ENCODE data around the gene E2F3. TPM values are rescaled to one million over a fixed set of nuclear protein-coding genes. Genes with fewer than 3 reads are reported as not detected.
A peak's percentile ranks its signal among the peaks of the same experiment; 100 is the strongest.

Gene E2F3
- total and polyA plus RNA-seq, 3 experiments from 2014 or later: 13.1 to 32.3 (median 31.5) TPM

DNA sequence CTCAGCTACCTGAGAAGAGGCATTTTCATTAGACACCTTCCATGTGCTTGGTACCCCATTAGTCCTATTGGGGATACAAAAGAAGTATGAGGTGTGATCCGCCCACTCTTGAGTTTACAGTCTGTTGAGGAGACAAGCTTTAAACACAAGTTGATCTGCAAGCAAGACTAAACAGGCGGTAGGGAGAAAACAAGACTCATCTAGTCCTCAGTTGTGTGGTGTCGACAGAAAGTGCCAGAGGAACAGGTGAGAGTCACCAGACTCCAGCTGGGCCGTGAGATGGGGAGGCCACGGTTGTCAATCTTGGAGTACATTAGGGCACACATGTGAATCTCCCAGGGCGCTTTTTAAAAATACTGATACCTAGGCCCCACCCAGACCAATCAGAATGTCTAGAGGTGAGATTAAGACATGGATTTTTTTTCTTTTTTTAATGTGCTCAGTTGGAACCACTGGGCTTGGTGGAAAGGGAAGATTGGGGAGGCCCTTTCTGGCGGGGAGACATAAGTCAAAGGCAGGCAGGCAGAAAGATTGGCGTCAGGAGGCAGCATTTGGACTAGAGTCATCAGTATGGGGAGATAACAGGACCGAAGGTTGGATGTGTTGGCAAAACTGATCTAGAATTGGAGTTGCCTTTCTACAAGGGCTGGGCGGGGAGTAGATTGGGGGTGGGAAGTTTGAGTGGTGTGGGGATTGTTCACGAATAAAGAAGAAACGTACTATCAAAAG, 10.4 kb downstream of the E2F3 start:
- peak overlapping the region in 3 of 7 donors; percentile 14 to 68 (median 54) for H3K4me3 Mint-ChIP-seq
- POLR2A ChIA-PET: no interaction called here
- Histone ChIP-seq H3K27ac (ENCODE audit: low read depth, low read length) (no peak overlapping the region), H3K4me3 (ENCODE audit: low read length) (no peak overlapping the region), H3K36me3 (ENCODE audit: insufficient read depth, low read length) (no peaks in the 10 kb centered on the region), H3K9me3 (ENCODE audit: low read length) (no peaks in the 10 kb centered on the region), H3K27me3 (ENCODE audit: insufficient read depth, low read length, poor library complexity, severe bottlenecking) (no peaks in the 10 kb centered on the region), H3K4me1 (ENCODE audit: insufficient read depth, low read length) (peaks cover 69% of the 10 kb centered on the region)
- CTCF ChIA-PET: no interaction called here
- H3K36me3 Mint-ChIP-seq: peaks cover 0 to 27% (median 0%) of the 10 kb centered on the region in 3 donors
- peak overlapping the region in 6 of 8 donors; percentile 4 to 86 (median 47) for H3K27ac Mint-ChIP-seq
- H3K27me3 Mint-ChIP-seq: no peaks in the 10 kb centered on the region
- no peak for DNase-seq
- no peaks in the 10 kb centered on the region for H3K9me3 Mint-ChIP-seq
- H3K4me1 Mint-ChIP-seq: peaks cover 78 to 99% (median 96%) of the 10 kb centered on the region in 3 donors

GRCh38 chr6:20412682-20413073, 11.0 kb downstream of the E2F3 start:
- Mint-ChIP-seq H3K36me3 (peaks cover 0 to 25% (median 0%) of the 10 kb centered on the region in 3 donors), H3K4me1 (peaks cover 75 to 97% (median 94%) of the 10 kb centered on the region in 3 donors), H3K27me3 (no peaks in the 10 kb centered on the region), H3K27ac (peak overlapping the region in 1 of 8 donors; percentile 38), H3K9me3 (no peaks in the 10 kb centered on the region), H3K4me3 (no peak overlapping the region)
- no peaks in the 10 kb centered on the region for H3K9me3 ChIP-seq (ENCODE audit: low read length)
- H3K4me3 ChIP-seq (ENCODE audit: low read length): no peak overlapping the region
- H3K27ac ChIP-seq (ENCODE audit: low read depth, low read length): no peak overlapping the region
- H3K36me3 ChIP-seq (ENCODE audit: insufficient read depth, low read length): no peaks in the 10 kb centered on the region
- ChIA-PET POLR2A (no interaction called here), CTCF (interaction anchor here (2.8 kb wide), 1 partner anchor 8 kb away, joined by 13 read pairs; no protein-coding TSS in a partner anchor)
- H3K27me3 ChIP-seq (ENCODE audit: insufficient read depth, low read length, poor library complexity, severe bottlenecking): no peaks in the 10 kb centered on the region
- no peak for DNase-seq
- H3K4me1 ChIP-seq (ENCODE audit: insufficient read depth, low read length): peaks cover 66% of the 10 kb centered on the region

- DNase-seq: no peak
- Histone ChIP-seq H3K9me3 (ENCODE audit: low read length) (no peaks in the 10 kb centered on the region), H3K4me1 (ENCODE audit: insufficient read depth, low read length) (peaks cover 65% of the 10 kb centered on the region), H3K36me3 (ENCODE audit: insufficient read depth, low read length) (no peaks in the 10 kb centered on the region), H3K27me3 (ENCODE audit: insufficient read depth, low read length, poor library complexity, severe bottlenecking) (no peaks in the 10 kb centered on the region), H3K27ac (ENCODE audit: low read depth, low read length) (no peak overlapping the region), H3K4me3 (ENCODE audit: low read length) (no peak overlapping the region)
- H3K9me3 Mint-ChIP-seq: no peaks in the 10 kb centered on the region
- peaks cover 0 to 25% (median 0%) of the 10 kb centered on the region in 3 donors for H3K36me3 Mint-ChIP-seq
- H3K4me3 Mint-ChIP-seq: no peak overlapping the region
- CTCF ChIA-PET: interaction anchor here (1.6 to 2.8 kb wide), 2 partner anchors 10 to 94 kb away, joined by 6 to 13 read pairs; no protein-coding TSS in a partner anchor
- POLR2A ChIA-PET: no interaction called here
- no peaks in the 10 kb centered on the region for H3K27me3 Mint-ChIP-seq
- H3K27ac Mint-ChIP-seq: peak overlapping the region in 4 of 8 donors; percentile 17 to 76 (median 20)
- peaks cover 79 to 95% (median 93%) of the 10 kb centered on the region in 3 donors for H3K4me1 Mint-ChIP-seq
Measured at GRCh38 chr6:20413826-20414225, 12.1 kb downstream of the E2F3 start.

DNA sequence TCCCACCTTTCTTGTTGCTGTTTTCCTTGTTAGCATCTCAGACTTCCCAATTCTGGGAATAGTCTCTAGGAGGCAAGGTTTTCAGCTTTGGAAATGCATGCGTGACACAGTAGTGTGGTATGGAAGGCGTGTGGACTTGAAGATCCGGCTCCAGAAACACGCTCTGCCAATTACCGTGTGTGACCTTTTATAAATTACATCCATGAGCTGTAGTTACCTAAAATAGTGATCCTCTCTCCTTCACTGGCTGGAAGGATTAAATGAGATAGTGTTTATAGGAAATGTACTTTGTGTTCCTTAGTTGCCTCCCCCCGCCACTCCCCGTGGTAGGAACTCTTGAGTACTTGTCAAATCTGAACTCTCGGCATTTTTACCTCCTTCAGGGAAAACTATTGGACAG, 13.0 kb downstream of the E2F3 start:
- peaks cover 74 to 95% (median 91%) of the 10 kb centered on the region in 3 donors for H3K4me1 Mint-ChIP-seq
- no peak for DNase-seq
- H3K4me1 ChIP-seq (ENCODE audit: insufficient read depth, low read length): peaks cover 57% of the 10 kb centered on the region
- no peaks in the 10 kb centered on the region for H3K9me3 Mint-ChIP-seq
- ChIA-PET POLR2A (no interaction called here), CTCF (interaction anchor here (0.8 to 2.8 kb wide), 3 partner anchors 10 to 109 kb away, joined by 3 to 13 read pairs (median 6); no protein-coding TSS in a partner anchor)
- H3K9me3 ChIP-seq (ENCODE audit: low read length): no peaks in the 10 kb centered on the region
- peak overlapping the region in 2 of 7 donors; percentile 41 to 42 for H3K4me3 Mint-ChIP-seq
- no peaks in the 10 kb centered on the region for H3K27me3 ChIP-seq (ENCODE audit: insufficient read depth, low read length, poor library complexity, severe bottlenecking)
- H3K27ac Mint-ChIP-seq: peak overlapping the region in 4 of 8 donors; percentile 23 to 84 (median 34)
- H3K4me3 ChIP-seq (ENCODE audit: low read length): no peak overlapping the region
- H3K27me3 Mint-ChIP-seq: no peaks in the 10 kb centered on the region
- H3K36me3 ChIP-seq (ENCODE audit: insufficient read depth, low read length): no peaks in the 10 kb centered on the region
- H3K36me3 Mint-ChIP-seq: peaks cover 0 to 25% (median 0%) of the 10 kb centered on the region in 3 donors
- H3K27ac ChIP-seq (ENCODE audit: low read depth, low read length): no peak overlapping the region

DNA sequence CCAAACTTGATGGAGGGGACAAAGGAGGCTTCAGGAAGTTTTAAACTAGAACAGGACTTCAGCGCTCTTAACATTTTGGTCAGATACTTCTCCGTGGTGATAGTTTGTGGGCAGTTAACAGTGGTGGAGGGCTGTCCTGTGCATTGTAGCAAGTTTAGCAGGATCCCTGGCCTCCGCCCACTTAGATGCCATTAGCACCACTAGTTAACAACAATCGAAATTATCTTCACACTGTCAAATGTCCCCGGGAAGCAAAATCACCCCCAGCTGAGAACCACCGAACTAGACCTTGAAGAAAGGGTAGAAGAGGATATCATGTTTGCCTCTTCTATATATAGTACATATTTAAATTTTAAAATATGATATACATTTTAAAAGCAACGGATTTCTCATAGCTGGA, 13.6 kb downstream of the E2F3 start:
- Histone ChIP-seq H3K27me3 (ENCODE audit: insufficient read depth, low read length, poor library complexity, severe bottlenecking) (no peaks in the 10 kb centered on the region), H3K4me3 (ENCODE audit: low read length) (no peak overlapping the region), H3K9me3 (ENCODE audit: low read length) (no peaks in the 10 kb centered on the region), H3K4me1 (ENCODE audit: insufficient read depth, low read length) (peaks cover 51% of the 10 kb centered on the region), H3K27ac (ENCODE audit: low read depth, low read length) (no peak overlapping the region), H3K36me3 (ENCODE audit: insufficient read depth, low read length) (no peaks in the 10 kb centered on the region)
- Mint-ChIP-seq H3K4me1 (peaks cover 73 to 95% (median 91%) of the 10 kb centered on the region in 3 donors), H3K27me3 (no peaks in the 10 kb centered on the region), H3K36me3 (peaks cover 0 to 25% (median 0%) of the 10 kb centered on the region in 3 donors), H3K9me3 (no peaks in the 10 kb centered on the region), H3K4me3 (peak overlapping the region in 3 of 7 donors; percentile 11 to 73 (median 39)), H3K27ac (peak overlapping the region in 6 of 8 donors; percentile 26 to 85 (median 47))
- ChIA-PET CTCF (interaction anchor here (2.8 kb wide), 1 partner anchor 11 kb away, joined by 13 read pairs; no protein-coding TSS in a partner anchor), POLR2A (no interaction called here)
- no peak for DNase-seq

GRCh38 chr6:20415712-20416454, 14.2 kb downstream of the E2F3 start:
- peak overlapping the region in 6 of 8 donors; percentile 2 to 83 (median 78) for H3K27ac Mint-ChIP-seq

GRCh38 chr6:20416567-20417345, 15.1 kb downstream of the E2F3 start:
- Mint-ChIP-seq H3K36me3 (peaks cover 3 to 30% (median 10%) of the 10 kb centered on the region in 3 donors), H3K27me3 (no peaks in the 10 kb centered on the region), H3K27ac (peak overlapping the region in 6 of 8 donors; percentile 59 to 83 (median 64)), H3K9me3 (no peaks in the 10 kb centered on the region), H3K4me3 (peak overlapping the region in 5 of 7 donors; percentile 49 to 80 (median 73)), H3K4me1 (peaks cover 67 to 94% (median 90%) of the 10 kb centered on the region in 3 donors)
- Histone ChIP-seq H3K27me3 (ENCODE audit: insufficient read depth, low read length, poor library complexity, severe bottlenecking) (no peaks in the 10 kb centered on the region), H3K4me1 (ENCODE audit: insufficient read depth, low read length) (peaks cover 40% of the 10 kb centered on the region), H3K9me3 (ENCODE audit: low read length) (no peaks in the 10 kb centered on the region), H3K4me3 (ENCODE audit: low read length) (peak overlapping the region; percentile 5), H3K36me3 (ENCODE audit: insufficient read depth, low read length) (no peaks in the 10 kb centered on the region), H3K27ac (ENCODE audit: low read depth, low read length) (no peak overlapping the region)
- ChIA-PET POLR2A (no interaction called here), CTCF (interaction anchor here (1.2 kb wide), 1 partner anchor 12 kb away, joined by 5 read pairs; no protein-coding TSS in a partner anchor)
- DNase-seq: no peak

More at GRCh38 chr6:20415712-20416454, 14.2 kb downstream of the E2F3 start:
- ChIA-PET CTCF (no interaction called here), POLR2A (no interaction called here)
- Mint-ChIP-seq H3K9me3 (no peaks in the 10 kb centered on the region), H3K4me3 (peak overlapping the region in 6 of 7 donors; percentile 23 to 80 (median 62)), H3K4me1 (peaks cover 73 to 94% (median 90%) of the 10 kb centered on the region in 3 donors), H3K27me3 (no peaks in the 10 kb centered on the region), H3K36me3 (peaks cover 1 to 26% (median 2%) of the 10 kb centered on the region in 3 donors)
- Histone ChIP-seq H3K27me3 (ENCODE audit: insufficient read depth, low read length, poor library complexity, severe bottlenecking) (no peaks in the 10 kb centered on the region), H3K9me3 (ENCODE audit: low read length) (no peaks in the 10 kb centered on the region), H3K36me3 (ENCODE audit: insufficient read depth, low read length) (no peaks in the 10 kb centered on the region), H3K4me3 (ENCODE audit: low read length) (no peak overlapping the region), H3K27ac (ENCODE audit: low read depth, low read length) (no peak overlapping the region), H3K4me1 (ENCODE audit: insufficient read depth, low read length) (peaks cover 47% of the 10 kb centered on the region)
- no peak for DNase-seq
